NK-92 (cell line): Measurements from ENCODE around the gene KANK2.

Source experiments
- DNase-seq: peaks from one replicate; lab custom pipeline; 2025; ENCODE audit not compliant: unreplicated experiment; lab: John Stamatoyannopoulos, UW

KANK2 gene

DNA sequence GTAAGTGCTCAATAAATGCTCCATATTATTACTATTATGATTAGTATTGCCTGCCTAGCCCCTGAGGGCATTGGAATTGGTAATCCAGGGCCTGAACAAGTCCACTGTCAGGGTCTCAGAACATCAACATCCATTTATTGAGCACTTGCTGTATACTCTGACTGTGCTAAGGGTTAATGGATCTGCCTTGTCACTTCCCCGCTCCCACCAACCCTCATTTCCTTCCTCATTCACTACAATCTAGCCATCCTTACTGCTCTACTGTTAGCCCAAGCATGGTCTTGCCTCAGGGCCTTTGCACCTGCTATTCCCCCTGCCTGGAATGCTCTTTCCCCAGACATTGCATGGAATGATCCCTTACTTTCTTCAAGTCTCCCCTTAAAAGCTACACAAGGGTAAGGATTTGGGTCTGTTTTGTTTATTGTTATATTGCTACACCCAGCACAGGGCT is 29.4 kb upstream of the KANK2 start:
- DNase-seq = no peak

DNA sequence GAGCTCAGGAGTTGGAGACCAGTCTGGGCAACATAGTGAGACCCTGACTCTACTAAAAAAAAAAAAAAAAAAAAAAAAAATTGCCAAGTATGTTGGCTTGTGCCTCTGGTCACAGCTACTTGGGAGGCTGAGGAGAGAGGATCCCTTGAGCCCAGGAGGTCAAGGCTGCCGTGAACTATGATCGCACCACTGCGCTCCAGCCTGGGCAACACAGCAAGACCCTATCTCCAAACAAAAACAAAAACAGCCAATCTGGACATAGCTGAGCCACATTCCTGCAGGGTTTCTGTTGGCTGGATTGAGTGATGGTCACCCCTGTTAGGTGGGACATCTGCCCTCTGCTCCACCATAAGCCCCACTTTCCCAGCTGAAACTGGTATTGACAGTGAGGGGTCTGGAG is 28.5 kb upstream of the KANK2 start:
- DNase-seq = no peak

DNA sequence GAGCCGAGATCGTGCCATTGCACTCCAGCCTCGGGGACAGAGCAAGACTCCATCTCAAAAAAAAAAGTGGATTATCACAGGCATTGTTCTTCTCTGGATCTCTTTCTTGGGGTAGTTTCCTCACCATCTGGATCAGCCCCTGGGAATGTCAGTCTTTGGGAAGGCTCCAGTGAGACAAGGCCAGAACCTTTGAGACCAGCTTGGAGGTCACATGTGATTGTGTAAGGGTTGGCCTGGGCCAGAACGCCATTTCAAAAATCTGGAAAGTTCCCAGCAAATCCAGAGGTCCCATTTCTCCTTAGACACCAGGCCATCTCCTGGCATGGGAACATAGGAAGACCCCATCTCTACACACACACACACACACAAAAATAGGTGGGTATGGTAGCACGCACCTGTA is 27.8 kb upstream of the KANK2 start:
- DNase-seq = no peak

DNA sequence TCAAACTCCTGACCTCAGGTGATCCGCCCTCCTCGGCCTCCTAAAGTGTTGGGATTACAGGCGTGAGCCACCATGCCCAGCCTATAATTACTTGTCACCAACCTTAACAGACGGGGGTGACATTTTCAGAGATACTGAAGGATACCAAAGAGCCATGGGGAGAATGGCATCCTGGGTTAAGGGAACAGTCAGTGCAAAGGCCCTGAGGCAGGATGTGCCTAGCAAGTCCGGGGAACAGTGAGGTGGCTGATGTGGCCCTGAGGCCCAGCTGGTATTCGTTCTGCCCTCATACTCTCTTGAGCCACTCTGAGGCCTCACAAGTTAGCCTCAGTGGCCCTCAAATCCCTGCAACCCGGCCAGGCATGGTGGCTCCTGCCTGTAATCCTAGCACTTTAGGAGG is 27.1 kb upstream of the KANK2 start:
- no peak for DNase-seq

DNA sequence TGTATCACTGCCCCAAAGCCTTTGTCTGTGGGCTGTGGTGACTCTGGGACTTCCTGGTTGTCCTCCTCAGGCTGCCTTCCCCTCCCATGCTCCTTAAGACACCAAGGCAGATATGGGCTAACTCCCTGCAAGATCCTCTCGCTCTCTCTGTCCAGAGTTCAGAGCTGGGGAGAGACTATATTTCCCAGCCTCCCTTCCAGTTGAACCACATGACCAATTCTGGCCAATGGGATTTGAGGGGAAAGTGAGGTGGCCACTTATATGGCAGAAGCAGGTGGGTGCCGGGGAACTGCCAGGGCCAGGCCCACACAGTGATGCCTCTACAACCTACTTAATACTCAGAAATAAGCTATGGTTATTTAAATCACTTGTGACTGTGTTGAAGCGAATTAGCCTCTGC is 25.9 kb upstream of the KANK2 start:
- no peak for DNase-seq

DNA sequence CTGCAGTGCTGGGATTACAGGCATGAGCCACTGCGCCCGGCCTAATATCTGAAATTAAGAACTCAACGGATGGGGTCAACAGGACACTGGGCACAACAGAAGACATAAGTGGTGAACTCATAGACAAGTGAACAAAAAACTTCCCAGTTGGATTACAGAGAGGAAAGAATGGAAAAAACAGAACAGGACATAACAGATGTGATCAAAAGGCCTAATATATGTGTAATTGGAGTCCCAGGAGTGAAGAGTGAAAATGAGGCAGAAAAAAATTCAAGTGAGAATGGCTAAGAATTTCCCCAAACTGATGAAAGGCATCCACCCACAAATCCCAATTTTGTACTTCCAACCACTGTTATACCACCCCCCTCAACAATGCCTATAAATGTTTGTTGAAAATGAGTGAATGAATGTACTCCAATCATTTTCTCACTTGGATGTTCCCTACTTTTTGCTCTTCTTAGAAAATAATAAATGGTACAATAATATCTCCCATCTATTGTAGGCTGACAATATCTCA is 23.8 kb upstream of the KANK2 start:
- no peak for DNase-seq

DNA sequence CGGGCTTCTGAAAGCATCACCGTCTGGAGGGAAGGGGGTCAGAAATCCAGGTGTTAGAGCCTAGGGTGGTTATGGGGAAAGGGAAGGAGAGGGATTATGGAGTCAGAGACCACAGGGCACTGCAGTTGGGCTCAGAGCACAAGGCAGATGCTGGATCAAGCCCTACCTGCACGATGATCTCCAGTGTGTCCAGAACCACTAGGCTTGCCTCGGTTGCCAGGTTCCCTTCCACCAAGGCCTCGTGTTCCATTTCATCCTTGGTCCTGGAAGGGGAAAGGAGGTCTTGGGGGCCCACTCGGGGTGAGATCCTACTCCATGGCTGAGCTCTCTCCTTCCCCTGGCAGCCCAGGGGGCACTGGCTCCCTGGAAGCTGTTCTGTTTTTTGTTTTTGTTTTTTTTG is 17.0 kb upstream of the KANK2 start:
- no peak for DNase-seq

DNA sequence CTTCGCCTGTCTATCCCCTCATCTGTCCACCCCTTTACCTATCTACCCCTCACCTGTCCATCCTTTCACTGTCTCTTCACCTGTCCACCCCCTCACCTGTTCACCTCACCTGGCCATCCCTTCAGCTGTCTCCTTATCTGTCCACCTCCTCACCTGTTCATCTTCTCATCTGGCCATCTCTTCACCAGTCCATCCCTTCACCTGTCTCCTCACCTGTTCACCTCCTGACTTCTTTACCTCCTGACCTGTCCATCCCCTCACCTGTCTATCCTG is 13.2 kb upstream of the KANK2 start:
- no peak for DNase-seq

DNA sequence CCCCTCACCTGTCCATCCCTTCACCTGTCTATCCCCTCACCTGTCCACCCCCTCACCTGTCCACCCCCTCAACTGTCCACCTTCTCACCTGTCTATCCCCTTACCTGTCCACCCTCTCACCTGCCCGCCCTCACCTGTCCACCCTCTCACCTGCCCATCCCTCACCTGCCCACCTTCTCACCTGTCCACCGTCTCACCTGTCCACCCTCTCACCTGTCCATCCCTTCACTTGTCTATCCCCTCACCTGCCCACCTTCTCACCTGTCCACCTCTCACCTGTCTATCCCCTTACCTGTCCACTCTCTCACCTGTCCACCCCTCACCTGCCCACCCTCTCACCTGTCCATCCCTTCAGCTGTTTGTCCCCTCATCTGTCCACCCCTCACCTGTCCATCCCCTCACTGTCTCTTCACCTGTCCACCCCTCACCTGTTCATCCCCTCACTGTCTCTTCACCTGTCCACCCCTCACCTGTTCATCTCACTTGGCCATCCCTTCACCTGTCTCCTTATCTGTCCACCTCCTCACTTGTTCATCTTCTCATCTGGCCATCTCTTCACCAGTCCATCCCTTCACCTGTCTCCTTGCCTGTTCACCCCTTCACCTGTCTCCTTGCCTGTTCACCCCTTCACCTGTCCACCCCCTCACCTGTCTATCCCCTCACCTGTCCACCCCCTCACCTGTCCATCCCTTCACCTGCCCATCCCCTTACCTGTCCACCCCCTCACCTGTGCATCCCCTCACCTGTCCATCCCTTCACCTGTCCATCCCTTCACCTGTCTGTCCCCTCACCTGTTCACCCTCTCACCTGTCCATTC is 12.7 kb upstream of the KANK2 start:
- no peak for DNase-seq

DNA sequence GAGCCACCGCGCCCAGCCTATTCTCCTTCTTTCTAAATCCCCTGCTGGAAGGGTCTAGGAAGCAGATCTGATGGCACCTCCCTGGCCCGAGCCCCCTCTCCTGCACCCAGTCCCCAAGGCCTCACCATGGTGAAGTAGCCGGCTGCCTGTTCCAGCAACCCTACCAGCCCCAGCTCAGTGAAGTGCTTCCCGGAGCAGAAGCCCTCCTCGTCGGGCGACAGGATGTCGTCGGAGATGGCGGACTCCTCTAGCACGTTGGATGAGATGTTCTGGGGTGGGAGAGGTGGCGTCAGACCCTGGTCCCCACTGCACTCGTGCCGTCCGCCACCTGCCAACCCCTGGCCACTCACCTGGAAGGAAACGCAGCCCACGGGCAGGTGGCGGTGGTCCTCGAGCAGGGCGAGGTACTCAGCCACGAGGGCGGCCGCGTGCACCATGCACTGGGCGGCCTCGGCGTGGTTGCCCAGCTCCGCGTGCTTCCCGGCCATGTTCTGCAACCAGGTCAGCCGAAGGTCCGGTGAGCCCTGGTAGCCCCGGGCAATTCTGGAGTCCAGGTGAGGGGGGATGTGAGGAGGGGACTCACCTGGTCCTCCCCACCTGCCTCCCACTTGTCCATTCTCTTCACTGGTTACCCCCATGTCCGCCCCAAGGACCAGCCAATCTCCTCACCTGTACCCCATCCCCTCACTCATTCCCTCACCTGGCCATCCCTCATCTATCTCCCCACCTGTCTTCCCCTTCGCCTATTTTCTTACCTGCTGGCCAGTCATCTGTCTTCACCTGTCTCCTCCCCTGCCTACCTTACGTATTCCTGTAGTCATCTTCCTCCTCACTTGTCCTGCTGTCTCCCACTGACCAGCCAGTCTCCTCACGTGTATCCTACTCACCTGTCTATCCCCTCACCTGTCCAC is 11.5 kb upstream of the KANK2 start:
- DNase-seq = no peak

DNA sequence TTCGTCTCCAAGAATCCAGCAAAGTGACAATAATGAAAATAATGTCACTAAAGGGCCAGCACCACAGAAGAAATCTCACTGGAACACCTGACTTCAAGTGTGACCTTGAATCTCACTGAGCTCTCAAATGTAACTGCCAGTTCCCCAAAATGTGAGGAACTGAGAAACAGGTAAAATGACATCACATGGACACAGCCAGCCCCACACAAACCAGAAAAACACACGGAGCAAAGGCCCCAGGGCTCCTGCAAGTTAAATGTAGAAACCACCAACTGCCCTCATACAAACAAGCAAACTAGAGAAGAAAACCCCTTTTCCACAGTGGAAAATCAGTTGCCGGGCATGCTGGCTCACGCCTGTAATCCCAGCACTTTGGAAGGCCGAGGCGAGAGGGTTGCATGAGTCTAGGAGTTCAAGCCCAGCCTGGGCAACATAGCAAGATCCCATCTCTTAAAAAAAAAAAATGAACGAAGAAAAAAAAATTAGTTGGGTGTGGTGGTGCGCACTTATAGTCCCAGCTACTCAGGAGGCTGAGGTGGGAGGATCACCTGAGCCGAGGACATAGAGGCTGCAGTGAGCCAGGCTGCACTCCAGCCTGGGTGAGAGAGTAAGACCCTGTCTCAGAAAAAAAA is 8.7 kb upstream of the KANK2 start:
- DNase-seq = no peak

DNA sequence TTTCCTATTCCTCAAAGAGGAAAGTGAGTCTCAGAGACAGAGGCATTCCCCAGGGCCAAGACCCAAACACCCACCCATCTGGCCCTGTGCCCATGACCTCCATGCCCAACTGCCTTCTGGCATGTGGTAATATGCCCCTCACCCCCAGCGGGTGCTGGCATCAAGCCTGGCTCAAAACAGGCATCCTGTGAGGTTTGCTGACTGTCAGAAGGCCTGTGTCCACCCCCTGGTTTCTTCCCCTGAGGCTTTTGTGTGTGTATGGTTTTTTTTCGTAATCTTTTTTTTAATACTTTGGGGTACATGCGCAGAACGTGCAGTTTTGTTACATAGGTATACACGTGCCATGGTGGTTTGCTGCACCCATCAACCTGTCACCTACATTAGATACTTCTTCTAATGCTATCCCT is 7.6 kb upstream of the KANK2 start:
- no peak for DNase-seq

DNA sequence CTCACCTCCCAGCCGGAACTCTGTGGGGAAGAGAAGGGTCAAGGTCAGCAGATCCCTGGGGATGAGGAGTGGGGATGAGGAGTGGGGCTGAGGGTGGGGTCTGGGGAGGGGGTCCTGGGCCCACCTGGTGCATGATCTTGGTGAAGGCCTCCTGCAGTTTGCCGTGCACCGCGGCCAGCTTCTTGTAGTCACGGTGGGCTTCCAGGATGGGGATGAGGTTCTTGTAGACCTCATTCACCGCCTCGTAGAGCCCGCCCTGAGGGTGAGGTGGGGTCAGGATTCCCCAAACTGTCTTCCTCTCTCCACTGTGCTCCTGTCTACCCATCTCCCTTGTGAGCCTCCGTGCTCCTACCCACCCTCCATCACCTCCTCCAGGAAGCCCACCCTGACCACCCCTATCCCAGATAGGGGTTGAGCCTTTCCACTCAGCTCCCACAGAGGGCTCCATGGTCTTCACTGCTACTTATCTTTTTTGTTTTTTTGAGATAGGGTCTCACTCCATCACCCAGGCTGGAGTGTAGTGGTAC is 6.8 kb upstream of the KANK2 start:
- DNase-seq = no peak

DNA sequence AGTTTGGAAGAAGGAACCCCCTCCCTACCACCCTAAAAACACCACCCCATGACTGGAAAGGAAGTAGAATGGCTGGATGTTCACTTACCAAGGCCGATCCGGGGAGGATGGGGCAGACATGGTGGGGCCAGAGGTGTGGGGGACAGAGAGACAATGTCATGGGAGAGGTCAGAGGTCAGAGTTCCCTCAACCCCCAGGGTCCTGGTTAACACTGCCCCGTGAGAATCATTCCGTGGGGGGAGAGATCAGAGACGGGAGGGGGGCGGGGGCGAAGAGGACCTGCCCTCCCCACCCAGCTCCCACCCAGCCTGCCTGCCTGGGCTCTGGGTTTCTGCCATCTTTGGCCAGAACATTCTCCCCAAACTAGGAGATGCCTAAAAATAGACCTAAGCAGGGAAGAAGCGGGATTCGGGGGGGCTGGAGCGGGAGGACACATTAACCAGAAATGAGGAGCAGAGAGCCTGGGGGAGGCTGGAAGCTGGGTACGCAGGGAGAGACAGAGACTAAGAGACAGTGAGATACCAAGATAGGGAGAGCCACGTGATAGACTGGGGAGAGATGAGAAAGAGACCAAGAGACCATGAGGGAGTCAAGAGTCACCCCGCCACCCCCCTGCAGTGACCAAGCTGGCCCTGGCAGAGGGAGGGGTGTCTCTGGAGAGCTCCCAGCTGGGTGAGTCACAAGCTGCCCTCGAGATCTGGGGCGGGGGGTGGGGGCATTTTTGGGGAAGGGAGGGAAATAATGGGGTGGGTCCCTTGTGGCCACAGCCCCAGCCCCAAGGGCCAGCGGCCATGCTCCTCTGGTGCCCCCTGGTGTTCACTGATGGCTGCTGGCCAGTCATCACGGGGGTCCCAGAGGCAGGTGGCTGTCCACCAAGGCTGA is 6.1 kb upstream of the KANK2 start:
- DNase-seq = no peak

DNA sequence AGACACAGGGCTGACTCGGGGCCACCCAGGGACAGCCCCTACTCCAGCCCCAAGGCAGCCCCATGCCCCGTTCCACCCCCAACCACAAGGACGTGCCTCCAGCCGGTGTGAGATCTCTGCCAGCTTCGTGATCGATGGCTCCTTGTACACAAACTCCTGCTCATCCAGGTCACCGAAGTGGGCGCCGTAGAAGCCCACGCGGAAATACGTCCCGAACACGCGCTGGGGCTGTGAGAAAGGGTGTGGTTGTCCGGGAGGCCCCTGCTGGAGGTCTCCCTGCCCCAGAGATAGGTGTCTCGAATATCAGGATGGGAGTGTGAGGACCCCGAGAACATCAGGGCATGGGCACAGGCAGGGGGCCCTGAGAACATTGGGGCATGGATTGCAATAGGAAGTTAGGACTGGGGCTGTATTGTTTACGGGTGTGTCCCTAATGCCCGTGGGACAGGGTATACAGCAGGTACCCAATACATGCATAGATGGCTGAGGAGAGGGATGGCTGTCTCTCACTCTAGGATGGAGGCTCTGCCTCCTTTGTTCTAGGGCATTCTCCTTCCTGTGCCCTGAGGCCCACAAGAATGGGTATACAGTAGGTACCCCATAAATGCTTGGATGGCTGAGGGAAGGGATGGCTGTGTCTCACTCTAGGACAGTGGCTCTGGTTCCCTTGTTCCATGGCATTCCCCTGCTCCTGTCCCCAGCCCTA is 5.3 kb upstream of the KANK2 start:
- DNase-seq = no peak

DNA sequence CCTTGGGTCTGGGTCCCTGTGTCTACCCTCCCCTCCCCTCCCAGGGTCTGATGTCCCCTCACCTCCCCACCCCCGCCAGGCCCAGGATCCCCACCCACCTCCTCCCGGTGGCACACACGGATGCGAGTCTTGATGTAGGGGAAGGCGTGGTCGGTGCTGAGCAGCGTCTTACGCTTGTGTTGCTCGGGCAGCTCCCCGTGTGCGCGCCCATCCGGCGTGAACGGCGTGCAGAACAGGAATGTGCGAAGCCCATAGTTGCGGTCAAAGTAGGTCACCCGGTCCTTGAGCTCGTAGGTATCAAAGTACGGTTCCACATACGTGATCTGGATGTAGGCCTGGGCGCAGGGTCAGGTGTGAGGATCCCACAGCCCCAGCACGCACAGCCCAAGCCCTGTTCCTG is 4.4 kb upstream of the KANK2 start:
- DNase-seq = no peak

DNA sequence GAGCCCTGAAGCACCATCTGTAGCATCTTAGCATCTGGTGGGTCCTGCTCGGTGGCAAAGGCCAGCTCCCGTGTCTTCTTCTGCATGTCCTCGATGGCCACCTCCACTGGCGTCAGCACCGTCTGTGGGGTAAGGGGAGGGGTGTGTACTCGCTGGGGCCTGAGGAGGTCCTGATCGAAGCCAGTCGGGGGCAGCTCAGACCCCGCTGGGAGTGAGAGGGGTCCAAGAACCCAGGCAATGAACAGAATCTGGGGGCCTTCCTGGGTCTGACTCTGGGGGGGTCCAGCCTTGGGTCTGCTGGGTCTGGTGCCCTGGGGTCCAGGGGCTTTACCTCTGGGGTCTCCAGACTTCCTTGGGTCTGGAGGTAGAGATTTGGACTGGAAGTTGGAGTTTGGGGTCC is 3.6 kb upstream of the KANK2 start:
- no peak for DNase-seq

DNA sequence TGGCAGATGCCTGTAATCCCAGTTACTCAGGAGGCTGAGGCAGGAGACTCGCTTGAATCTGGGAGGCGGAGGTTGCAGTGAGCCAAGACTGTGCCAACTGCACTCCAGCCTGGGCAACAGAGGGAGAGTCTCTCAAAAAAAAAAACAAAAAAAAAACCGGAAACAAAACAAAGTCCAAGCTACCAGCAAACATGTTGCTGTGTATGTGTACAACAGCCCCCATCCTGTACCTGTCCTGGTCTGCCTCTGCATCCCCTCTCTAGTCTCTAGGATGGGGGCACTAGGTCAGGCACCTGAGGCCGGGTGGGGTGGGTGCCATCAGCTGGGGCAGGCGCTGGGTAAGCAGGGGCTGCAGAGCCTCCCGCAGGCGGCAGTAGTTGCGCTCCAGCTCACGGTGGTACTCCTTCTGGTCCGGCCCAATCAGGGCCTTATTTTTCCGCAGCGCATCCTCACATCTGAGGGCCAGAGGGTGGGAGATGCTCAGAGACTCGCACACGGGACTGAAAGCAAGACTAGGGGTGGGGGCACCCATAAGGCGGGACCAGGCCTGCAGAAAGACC is 2.8 kb upstream of the KANK2 start:
- DNase-seq = no peak

DNA sequence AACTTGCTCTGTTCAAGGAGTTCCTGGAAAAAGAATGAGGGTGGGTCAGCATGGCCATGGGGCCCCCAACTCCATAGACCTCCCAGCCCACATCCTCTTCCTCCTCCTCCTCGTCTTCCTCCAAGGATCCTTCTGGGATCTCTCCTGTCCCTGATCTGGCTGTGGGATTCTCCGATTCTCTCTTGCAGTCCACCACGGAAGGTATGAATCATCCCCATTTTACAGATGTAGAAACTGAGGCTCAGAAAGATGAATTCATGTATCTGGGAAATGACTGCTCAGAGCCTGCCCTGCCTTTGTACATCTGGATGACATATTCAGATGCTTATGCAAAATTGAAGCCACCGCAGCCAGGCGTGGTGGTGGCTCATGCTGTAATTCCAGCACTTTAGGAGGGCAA is 2.2 kb upstream of the KANK2 start:
- no peak for DNase-seq
